HepG2 (cell line): ENCODE results near the gene FAAP20. TPM values are rescaled to one million over a fixed set of nuclear protein-coding genes. Genes with fewer than 3 reads are reported as not detected.

Experiments
- BCLAF1 ChIP-seq: fragments of 450-650 bp; IDR thresholded peaks from 2 replicates; pipeline ENCODE4 v1.6.1; 2017; ENCODE audit warnings: mild to moderate bottlenecking
- ELF4 ChIP-seq: sonication (generic); formaldehyde crosslinking; IDR thresholded peaks from 2 replicates; pipeline ENCODE4 v1.5.0; 2020; ENCODE audit warnings: missing genetic modification reagents, mild to moderate bottlenecking, moderate library complexity, borderline replicate concordance
- ESRRA ChIP-seq: sonication (generic); formaldehyde crosslinking; IDR thresholded peaks from 2 replicates; pipeline ENCODE4 v1.5.1; 2020; ENCODE audit warnings: mild to moderate bottlenecking, low read depth, missing genetic modification reagents
- FOXJ3 ChIP-seq: sonication (generic); formaldehyde crosslinking; IDR thresholded peaks from 2 replicates; pipeline ENCODE4 v1.4.0; 2020; ENCODE audit warnings: missing genetic modification reagents, mild to moderate bottlenecking, borderline replicate concordance
- HNRNPLL ChIP-seq: fragments of 200-400 bp; formaldehyde crosslinking; IDR thresholded peaks from 2 replicates; pipeline ENCODE4 v1.6.1; 2017; ENCODE audit warnings: mild to moderate bottlenecking, low read depth, low read length; ENCODE audit not compliant: poor library complexity, severe bottlenecking
- MAFG ChIP-seq: sonication (generic); formaldehyde crosslinking; IDR thresholded peaks from 2 replicates; pipeline ENCODE4 v1.5.1; 2020; ENCODE audit warnings: mild to moderate bottlenecking, missing genetic modification reagents
- NR2F6 ChIP-seq, 2 experiments: IDR thresholded peaks; 2 replicates each; pipeline ENCODE4 v1.6.1; 2016; ENCODE audit warnings: antibody characterized with exemption in 1 of 2, mild to moderate bottlenecking in 1 of 2
- POGZ ChIP-seq: sonication (generic); formaldehyde crosslinking; IDR thresholded peaks from 2 replicates; pipeline ENCODE4 v1.4.0; 2020; ENCODE audit warnings: mild to moderate bottlenecking, missing genetic modification reagents
- RBAK ChIP-seq: sonication (generic); formaldehyde crosslinking; IDR thresholded peaks from 2 replicates; pipeline ENCODE4 v1.5.1; 2020; ENCODE audit warnings: mild to moderate bottlenecking, missing genetic modification reagents
- RNF2 ChIP-seq: fragments of 450-650 bp; conservative IDR thresholded peaks from 2 replicates; pipeline ENCODE4 v1.6.1; 2016; ENCODE audit warnings: low read depth
- SIN3A ChIP-seq: IDR thresholded peaks from 2 replicates; pipeline ENCODE4 v1.6.1; 2011; ENCODE audit warnings: low read depth, mild to moderate bottlenecking, control low read depth, low read length, borderline replicate concordance
- SOX13 ChIP-seq, 3 experiments: fragments of 450-650 bp in 1 of 3; sonication (generic) in 1 of 3; formaldehyde crosslinking in 1 of 3; IDR thresholded peaks in 2 of 3; conservative IDR thresholded peaks in 1 of 3; 2 replicates each; pipeline versions ENCODE4 v1.5.0 to v1.6.1; 2016 to 2020; ENCODE audit warnings: antibody characterized with exemption in 1 of 3, mild to moderate bottlenecking in 1 of 3, missing compliant biosample characterization in 1 of 3, missing genetic modification reagents in 1 of 3, moderate library complexity in 1 of 3
- XRCC5 ChIP-seq: fragments of 200-400 bp; formaldehyde crosslinking; optimal IDR thresholded peaks from 2 replicates; pipeline ENCODE3; 2017; ENCODE audit warnings: mild to moderate bottlenecking, low read length
- ZBTB38 ChIP-seq: sonication (generic); formaldehyde crosslinking; IDR thresholded peaks from 2 replicates; pipeline ENCODE4 v1.5.1; 2020; ENCODE audit warnings: mild to moderate bottlenecking, missing genetic modification reagents
- ZFP82 ChIP-seq: sonication (generic); formaldehyde crosslinking; IDR thresholded peaks from 2 replicates; pipeline ENCODE4 v1.5.1; 2020; ENCODE audit warnings: mild to moderate bottlenecking, missing genetic modification reagents, borderline replicate concordance
- ZNF180 ChIP-seq: sonication (generic); formaldehyde crosslinking; IDR thresholded peaks from 2 replicates; pipeline ENCODE4 v1.4.0; 2020; ENCODE audit warnings: low read depth, missing genetic modification reagents, borderline replicate concordance
- ZNF281 ChIP-seq: sonication (generic); formaldehyde crosslinking; IDR thresholded peaks from 2 replicates; pipeline ENCODE4 v1.4.0; 2020; ENCODE audit warnings: missing genetic modification reagents, borderline replicate concordance
- ZNF558 ChIP-seq: sonication (generic); formaldehyde crosslinking; IDR thresholded peaks from 2 replicates; pipeline ENCODE4 v1.9.0; 2022; ENCODE audit warnings: mild to moderate bottlenecking, missing genetic modification reagents, borderline replicate concordance
- ZNF800 ChIP-seq: sonication (generic); formaldehyde crosslinking; IDR thresholded peaks from 2 replicates; pipeline ENCODE4 v1.4.0; 2020; ENCODE audit warnings: missing genetic modification reagents
- ZNF891 ChIP-seq: sonication (generic); formaldehyde crosslinking; IDR thresholded peaks from 2 replicates; pipeline ENCODE4 v1.5.0; 2020; ENCODE audit warnings: mild to moderate bottlenecking, missing genetic modification reagents
- polyA plus RNA-seq, 8 experiments: library from polyadenylated mRNA; depleted of rRNA in 3 of 8; stranded (reverse) in 7 of 8; unstranded in 1 of 8; fragments of >200 nt; fragmentation: Illumina TruSeq in 4 of 8; extraction: Trizol in 4 of 8; gene quantifications; 2 replicates each; pipeline versions ENCODE4 v1.2.1 to v1.2.3, GENCODE V29; 2011 to 2016; ENCODE audit warnings: low read depth in 4 of 8, missing spikeins in 1 of 8, mixed read lengths in 1 of 8; ENCODE audit not compliant: insufficient read depth in 1 of 8
- total RNA-seq, 5 experiments: library from RNA; depleted of rRNA; stranded (reverse); fragments of >200 nt; fragmentation: Illumina TruSeq; extraction: Trizol; gene quantifications; 2 replicates each; pipeline ENCODE4 v1.2.3, GENCODE V29; 2016; ENCODE audit warnings: low read depth in 1 of 5

FAAP20 gene
- total and polyA plus RNA-seq, 2 of the 13 experiments (the other 11 are each of a cell fraction or from before 2014, with no cell fraction given): 9.6 to 10.8 TPM

DNA sequence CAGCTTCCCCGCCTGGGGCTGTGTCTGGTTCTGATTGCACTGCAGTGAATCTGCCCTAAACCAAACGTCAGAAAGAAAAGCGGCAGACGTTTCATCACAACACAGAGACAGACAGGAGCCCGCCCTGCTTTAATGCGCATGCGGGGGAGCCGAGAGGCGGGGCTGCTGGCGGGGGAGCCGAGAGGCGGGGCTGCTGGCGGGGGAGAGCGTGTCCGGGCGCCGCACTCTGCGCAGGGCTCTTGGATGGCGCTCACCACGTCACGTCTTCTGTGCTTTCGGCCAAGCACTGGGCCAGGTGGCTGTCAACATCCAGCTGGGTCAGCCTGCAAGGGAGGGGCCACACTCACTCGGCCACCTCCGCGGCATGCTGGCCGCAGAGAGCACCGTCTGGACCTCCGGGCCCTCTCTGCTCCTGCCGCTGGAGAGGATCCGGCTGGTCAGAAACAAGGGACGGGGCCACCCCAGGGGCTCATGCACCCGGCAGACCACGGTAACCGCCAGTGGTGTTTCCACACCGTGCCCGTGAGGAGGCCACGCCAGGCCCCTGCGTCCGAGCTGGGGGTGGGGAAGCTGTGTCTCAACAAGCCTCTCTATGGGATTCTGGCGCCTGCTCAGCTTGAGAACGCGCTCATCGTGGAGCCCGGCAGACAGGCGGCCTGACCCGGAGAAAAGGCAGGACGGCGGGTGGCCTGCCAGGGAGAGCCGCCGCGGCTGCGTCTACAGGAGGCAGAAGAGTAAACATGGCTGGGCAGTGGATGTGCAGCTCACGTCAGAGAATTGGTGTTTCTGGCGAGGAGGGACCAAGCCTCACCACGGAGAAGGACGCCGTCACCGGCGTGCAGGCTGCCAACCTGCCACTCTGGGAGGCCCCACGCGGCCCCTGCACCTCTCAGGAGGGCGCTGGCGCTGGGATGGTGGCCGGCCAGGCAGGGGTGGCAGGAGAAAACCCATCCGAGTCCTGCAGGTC, 4.8 kb downstream of the FAAP20 start (continued):
- no peak for TF ChIP-seq ZNF281 (CRISPR knock-in tag)
- 0 out of 2 replicates have a peak, but pooled peaks have one; percentile 50 for TF ChIP-seq ESRRA
- TF ChIP-seq ZNF558 (CRISPR knock-in tag): peak; percentile 17; the same call in 1 of the 2 replicates
- peak; percentile 58 for TF ChIP-seq ZNF800 (CRISPR knock-in tag)
- TF ChIP-seq ZBTB38 (CRISPR knock-in tag): peak; percentile 69
- no peak for TF ChIP-seq ZFP82 (CRISPR knock-in tag)
- TF ChIP-seq MAFG: no peak
- TF ChIP-seq RNF2: peak; percentile 55
- no peak; the same call in 1 of the 2 replicates for TF ChIP-seq FOXJ3 (CRISPR knock-in tag)
- TF ChIP-seq ZNF180: no peak
- TF ChIP-seq ELF4 (CRISPR knock-in tag): no peak
- no peak for TF ChIP-seq RBAK (CRISPR knock-in tag)
- TF ChIP-seq BCLAF1: no peak
- peak; percentile 61 for TF ChIP-seq ZNF891 (CRISPR knock-in tag)
- no peak for TF ChIP-seq XRCC5
- TF ChIP-seq NR2F6 (IDR thresholded peaks at IDR 0.05): no peak
- TF ChIP-seq NR2F6 (CRISPR knock-in tag; IDR thresholded peaks at IDR 0.05): no peak; the same call in 1 of the 2 replicates
- TF ChIP-seq POGZ (CRISPR knock-in tag): 0 out of 2 replicates have a peak, but pooled peaks have one; percentile 32
- TF ChIP-seq SIN3A: peak; percentile 94
- TF ChIP-seq HNRNPLL: peak; percentile 62
- no peak for TF ChIP-seq SOX13 (IDR thresholded peaks at IDR 0.05)
- TF ChIP-seq SOX13 (CRISPR knock-in tag; conservative IDR thresholded peaks at IDR 0.05 in 1 of 2, IDR thresholded peaks at IDR 0.05 in 1 of 2): no peak; a peak in 1 of 4 replicates
